Mesangial cell (primary cell): ENCODE data around the gene C1GALT1. TPM values are rescaled to one million over a fixed set of nuclear protein-coding genes. Genes with fewer than 3 reads are reported as not detected.

Experiments
- total RNA-seq: library from RNA; depleted of rRNA; stranded (reverse); fragments of >200 nt; gene quantifications from 2 replicates; pipeline ENCODE4 v1.2.3, GENCODE V29; 2015

The C1GALT1 gene
- total RNA-seq: 13.4 and 25.9 TPM in 2 replicates

DNA sequence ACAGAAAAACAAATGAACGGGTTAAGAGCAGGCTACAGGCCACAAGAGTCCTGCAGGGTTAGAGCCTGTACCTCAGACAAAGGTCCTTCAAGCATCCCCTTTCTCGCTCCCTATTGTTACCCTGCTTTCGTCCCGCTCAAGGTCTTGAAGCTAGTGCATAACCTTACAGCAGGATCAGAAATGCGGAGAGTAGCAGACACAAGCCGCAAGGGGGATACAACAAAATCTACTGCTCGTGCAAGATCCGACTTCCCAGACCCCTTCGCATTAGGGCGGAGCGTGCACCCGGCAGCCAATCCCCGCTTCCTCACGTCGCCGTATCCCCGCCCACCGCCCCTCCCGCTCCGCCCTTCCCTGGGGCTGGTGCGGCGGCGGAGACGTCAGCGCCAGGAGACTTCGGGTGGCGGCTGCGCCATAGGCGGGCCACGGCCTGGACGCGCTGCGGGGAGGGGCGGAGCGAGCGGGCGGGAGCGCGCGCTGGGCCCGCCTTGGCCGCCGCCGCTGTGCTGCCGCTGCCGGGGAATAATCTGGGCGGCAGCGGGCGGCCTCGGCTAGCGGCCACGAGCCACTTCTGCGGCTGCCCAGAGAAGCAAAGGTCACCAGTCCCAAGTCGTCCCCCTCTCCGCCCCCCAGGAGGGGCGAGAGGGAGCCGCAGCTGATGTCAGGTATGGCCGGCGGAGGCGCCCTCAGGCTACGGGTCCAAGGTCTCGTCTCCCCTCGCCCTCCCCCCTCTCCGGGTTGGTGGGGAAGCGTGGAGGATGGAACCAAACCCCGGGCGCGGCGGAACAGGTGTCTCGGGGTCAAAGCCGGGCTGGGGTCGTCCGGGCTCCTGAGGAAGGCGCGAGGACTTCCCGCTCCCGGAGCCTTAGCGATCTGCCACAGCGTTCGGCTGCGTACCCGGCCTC, at the start of gene C1GALT1:
Gene C1GALT1 (plus strand): TSS at position 389 of the 905 bp plus-strand sequence. CDS start 51,776 bp downstream, outside the sequence.

